SU-DHL-6 (cell line): Measurements from ENCODE around the gene MCU.

Experiments used
- H2AFZ ChIP-seq: fragments of 200-600 bp; sonication (generic); 2 replicates; pipeline ENCODE4 v1.6.1; 2014; ENCODE audit warnings: low read depth, mild to moderate bottlenecking, moderate library complexity, mixed read lengths, antibody characterized with exemption, low read length; ENCODE audit not compliant: severe bottlenecking
- H3F3A ChIP-seq: fragments of 200-600 bp; shearing (Covaris generic); 2 replicates; pipeline ENCODE4 v1.6.0; 2016; ENCODE audit warnings: antibody characterized with exemption, mild to moderate bottlenecking; ENCODE audit not compliant: insufficient read depth
- H3K27ac ChIP-seq: fragments of 200-600 bp; sonication (generic); 2 replicates; pipeline ENCODE4 v1.5.1; 2016; ENCODE audit warnings: low read depth, mild to moderate bottlenecking, low read length, moderate library complexity, mixed read lengths
- H3K27me3 ChIP-seq: fragments of 200-600 bp; sonication (generic), shearing (Covaris generic); 2 replicates; pipeline ENCODE4 v1.6.0; 2014; ENCODE audit warnings: mild to moderate bottlenecking, low read length
- H3K36me3 ChIP-seq: fragments of 200-600 bp; sonication (generic); 2 replicates; pipeline ENCODE4 v1.6.1; 2014; ENCODE audit warnings: mild to moderate bottlenecking, low read length, mixed read lengths
- H3K4me2 ChIP-seq: fragments of 300-600, 200-600 bp; shearing (Covaris generic), sonication (generic); 2 replicates; pipeline ENCODE4 v1.6.0; 2014; ENCODE audit warnings: low read length, low read depth, mild to moderate bottlenecking; ENCODE audit not compliant: poor library complexity, severe bottlenecking
- H3K4me3 ChIP-seq: fragments of 200-600 bp; sonication (generic); 2 replicates; pipeline ENCODE4 v1.5.1; 2014; ENCODE audit warnings: antibody characterized with exemption, low read length, mild to moderate bottlenecking, mixed read lengths; ENCODE audit not compliant: insufficient read depth, poor library complexity, severe bottlenecking
- H3K79me2 ChIP-seq: fragments of 200-600 bp; sonication (generic); 2 replicates; pipeline ENCODE4 v1.6.1; 2014; ENCODE audit warnings: mild to moderate bottlenecking, low read length, moderate library complexity; ENCODE audit not compliant: insufficient read depth
- H3K9ac ChIP-seq: fragments of 200-600 bp; sonication (generic); 2 replicates; pipeline ENCODE4 v1.7.0; 2014; ENCODE audit warnings: mild to moderate bottlenecking, low read length
- H3K9me2 ChIP-seq: fragments of 200-600 bp; sonication (generic); replicated peaks from 2 replicates; pipeline ENCODE4 v1.6.1; 2014; ENCODE audit warnings: low read length; ENCODE audit not compliant: insufficient read depth
- H3K9me3 ChIP-seq: fragments of 200-600 bp; sonication (generic); 2 replicates; pipeline ENCODE4 v1.6.1; 2014; ENCODE audit warnings: low read length, mixed read lengths; ENCODE audit not compliant: insufficient read depth
- H4K20me1 ChIP-seq: fragments of 200-600 bp; sonication (generic); 2 replicates; pipeline ENCODE4 v1.6.1; 2014; ENCODE audit warnings: low read depth, mild to moderate bottlenecking, antibody characterized with exemption, low read length, moderate library complexity, mixed read lengths
- CTCF ChIP-seq: fragments of 200-600 bp; sonication (generic); IDR thresholded peaks from one replicate; pipeline ENCODE4 v1.5.1; 2017; ENCODE audit warnings: antibody characterized with exemption, mild to moderate bottlenecking, low read length, moderate library complexity; ENCODE audit not compliant: insufficient read depth, poor library complexity, severe bottlenecking
- EZH2phosphoT487 ChIP-seq: fragments of 200-600 bp; sonication (generic), shearing (Covaris generic); conservative IDR thresholded peaks from 2 replicates; pipeline ENCODE4 v1.6.1; 2018; ENCODE audit warnings: mild to moderate bottlenecking, antibody characterized with exemption, low read length, moderate library complexity, mixed read lengths

Gene MCU

GRCh38 chr10:72687035-72687434 is 4.9 kb upstream of the MCU start:
- H3K27ac ChIP-seq, result no peak overlapping the region
- H3K36me3 ChIP-seq, result no peaks in the 10 kb centered on the region
- no peaks in the 10 kb centered on the region for H3K27me3 ChIP-seq
- H2AFZ ChIP-seq, result no peak overlapping the region
- H3K9me2 ChIP-seq, result no peaks in the 10 kb centered on the region
- H3K9ac ChIP-seq, result no peak overlapping the region
- no peak overlapping the region for H3K4me2 ChIP-seq
- no peak overlapping the region for H3K4me3 ChIP-seq
- no peaks in the 10 kb centered on the region for H3K9me3 ChIP-seq
- TF ChIP-seq CTCF (no peak), EZH2phosphoT487 (no peak)
- no peaks in the 10 kb centered on the region for H3K79me2 ChIP-seq
- H3F3A ChIP-seq, result no peaks in the 10 kb centered on the region
- no peaks in the 10 kb centered on the region for H4K20me1 ChIP-seq

- H2AFZ ChIP-seq, result no peak overlapping the region
- H3K36me3 ChIP-seq, result no peaks in the 10 kb centered on the region
Observed at GRCh38 chr10:72688208-72688651, 3.7 kb upstream of the MCU start.

GRCh38 chr10:72689660-72690059 is 2.3 kb upstream of the MCU start:
- H3K9me2 ChIP-seq, result no peaks in the 10 kb centered on the region
- H3K4me3 ChIP-seq, result no peak overlapping the region
- H3K36me3 ChIP-seq, result no peaks in the 10 kb centered on the region
- H3K79me2 ChIP-seq, result peaks cover 21% of the 10 kb centered on the region
- H3K27ac ChIP-seq, result no peak overlapping the region
- H4K20me1 ChIP-seq, result no peaks in the 10 kb centered on the region
- H3K27me3 ChIP-seq, result no peaks in the 10 kb centered on the region
- no peaks in the 10 kb centered on the region for H3K9me3 ChIP-seq
- no peak overlapping the region for H3K9ac ChIP-seq
- peaks cover 11% of the 10 kb centered on the region; the same call in 1 of the 2 replicates for H3F3A ChIP-seq
- no peak for TF ChIP-seq EZH2phosphoT487
- TF ChIP-seq CTCF, result no peak
- H2AFZ ChIP-seq, result no peak overlapping the region
- no peak overlapping the region for H3K4me2 ChIP-seq

More at GRCh38 chr10:72688208-72688651, 3.7 kb upstream of the MCU start:
- TF ChIP-seq EZH2phosphoT487 (no peak), CTCF (no peak)
- H3K27me3 ChIP-seq, result no peaks in the 10 kb centered on the region
- H3K4me3 ChIP-seq, result no peak overlapping the region
- no peak overlapping the region for H3K4me2 ChIP-seq
- no peaks in the 10 kb centered on the region for H3F3A ChIP-seq
- peaks cover 7% of the 10 kb centered on the region; the same call in 1 of the 2 replicates for H3K79me2 ChIP-seq
- H3K9ac ChIP-seq, result no peak overlapping the region
- H3K27ac ChIP-seq, result no peak overlapping the region
- no peaks in the 10 kb centered on the region for H3K9me3 ChIP-seq
- no peaks in the 10 kb centered on the region for H4K20me1 ChIP-seq
- H3K9me2 ChIP-seq, result no peaks in the 10 kb centered on the region
